ENCODE results near the gene TCN1.
"Not testable (repeated sequence)": the region's sequence is repeated elsewhere in the genome, so short reads cannot be mapped to it uniquely, and the experiment has no call there.

TCN1 gene

DNA sequence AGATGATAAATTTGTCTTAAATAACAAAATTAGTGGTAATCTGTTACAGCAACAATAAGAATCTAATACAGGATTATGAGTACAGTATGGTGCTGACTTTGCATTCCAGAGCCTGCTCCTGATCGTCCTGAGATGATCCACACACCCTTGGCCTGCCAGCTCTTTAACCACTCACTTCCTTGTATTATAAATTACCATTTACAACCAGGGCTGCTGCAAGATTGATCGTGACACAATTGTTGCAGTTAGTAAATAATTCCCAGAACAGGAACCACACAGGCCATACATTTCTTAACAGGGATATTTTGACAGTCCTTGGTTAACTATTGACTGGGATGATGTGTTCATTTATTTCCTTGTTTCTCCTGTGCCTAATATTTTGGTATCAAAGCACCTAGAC is 17.2 kb downstream of the TCN1 start:
- H3K36me3 ChIP-seq (ENCODE audit: control insufficient read depth, low read length) = no peaks in the 10 kb centered on the region
- no peaks in the 10 kb centered on the region for H4K20me1 ChIP-seq (ENCODE audit: control insufficient read depth, insufficient read depth, low read depth, low read length)
- no peak overlapping the region for H3K27ac ChIP-seq (ENCODE audit: low read depth, low read length)
- peaks cover 7% of the 10 kb centered on the region; the same call in 1 of the 2 replicates for H3K27me3 ChIP-seq (ENCODE audit: control insufficient read depth, low read length)
- H3K4me1 ChIP-seq (ENCODE audit: control insufficient read depth, low read length) = no peaks in the 10 kb centered on the region
- no peak overlapping the region for H3K4me2 ChIP-seq (ENCODE audit: low read length)
- H3K9me2 ChIP-seq (replicated peaks; ENCODE audit: control insufficient read depth, low read length) = no peaks in the 10 kb centered on the region
- TF ChIP-seq, protein P1, sequence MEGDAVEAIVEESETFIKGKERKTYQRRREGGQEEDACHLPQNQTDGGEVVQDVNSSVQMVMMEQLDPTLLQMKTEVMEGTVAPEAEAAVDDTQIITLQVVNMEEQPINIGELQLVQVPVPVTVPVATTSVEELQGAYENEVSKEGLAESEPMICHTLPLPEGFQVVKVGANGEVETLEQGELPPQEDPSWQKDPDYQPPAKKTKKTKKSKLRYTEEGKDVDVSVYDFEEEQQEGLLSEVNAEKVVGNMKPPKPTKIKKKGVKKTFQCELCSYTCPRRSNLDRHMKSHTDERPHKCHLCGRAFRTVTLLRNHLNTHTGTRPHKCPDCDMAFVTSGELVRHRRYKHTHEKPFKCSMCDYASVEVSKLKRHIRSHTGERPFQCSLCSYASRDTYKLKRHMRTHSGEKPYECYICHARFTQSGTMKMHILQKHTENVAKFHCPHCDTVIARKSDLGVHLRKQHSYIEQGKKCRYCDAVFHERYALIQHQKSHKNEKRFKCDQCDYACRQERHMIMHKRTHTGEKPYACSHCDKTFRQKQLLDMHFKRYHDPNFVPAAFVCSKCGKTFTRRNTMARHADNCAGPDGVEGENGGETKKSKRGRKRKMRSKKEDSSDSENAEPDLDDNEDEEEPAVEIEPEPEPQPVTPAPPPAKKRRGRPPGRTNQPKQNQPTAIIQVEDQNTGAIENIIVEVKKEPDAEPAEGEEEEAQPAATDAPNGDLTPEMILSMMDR (IDR thresholded peaks at IDR 0.05; ENCODE audit: low read depth, low read length, poor library complexity, severe bottlenecking) = no peak
- no peak for TF ChIP-seq EZH2phosphoT487 (IDR thresholded peaks at IDR 0.05; ENCODE audit: borderline replicate concordance, low read length)
- no peaks in the 10 kb centered on the region for H3K79me2 ChIP-seq (ENCODE audit: control insufficient read depth, low read length)
- no peaks in the 10 kb centered on the region for H3K9me3 ChIP-seq (ENCODE audit: control insufficient read depth, insufficient read depth, low read length)
- no peak overlapping the region for H3K4me3 ChIP-seq (ENCODE audit: low read length)
- no peaks in the 10 kb centered on the region for H3F3A ChIP-seq (ENCODE audit: control insufficient read depth, insufficient read depth)

DNA sequence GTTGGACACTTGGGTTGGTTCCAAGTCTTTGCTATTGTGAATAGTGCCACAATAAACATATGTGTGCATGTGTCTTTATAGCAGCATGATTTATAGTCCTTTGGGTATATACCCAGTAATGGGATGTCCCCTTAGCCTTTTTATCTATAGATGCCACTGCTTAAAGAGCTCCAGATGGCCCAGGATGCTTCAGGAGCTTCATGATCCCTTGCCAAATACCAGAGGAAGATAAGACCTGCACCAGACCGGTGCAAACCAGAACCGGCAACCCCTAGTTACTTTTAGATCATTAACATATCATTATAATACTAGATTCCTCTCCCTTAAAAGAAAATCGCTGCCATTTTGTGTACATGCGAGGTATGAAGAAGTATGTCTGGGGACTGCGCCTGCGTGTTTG is 17.8 kb downstream of the TCN1 start:
- not testable (repeated sequence) for H3K9me2 ChIP-seq (replicated peaks; ENCODE audit: control insufficient read depth, low read length); H3K9me3 ChIP-seq (ENCODE audit: control insufficient read depth, insufficient read depth, low read length); H3K4me3 ChIP-seq (ENCODE audit: low read length); H3K27ac ChIP-seq (ENCODE audit: low read depth, low read length); H3F3A ChIP-seq (ENCODE audit: control insufficient read depth, insufficient read depth); H3K4me1 ChIP-seq (ENCODE audit: control insufficient read depth, low read length); H3K4me2 ChIP-seq (ENCODE audit: low read length); H3K27me3 ChIP-seq (ENCODE audit: control insufficient read depth, low read length); H4K20me1 ChIP-seq (ENCODE audit: control insufficient read depth, insufficient read depth, low read depth, low read length); H3K79me2 ChIP-seq (ENCODE audit: control insufficient read depth, low read length); H3K36me3 ChIP-seq (ENCODE audit: control insufficient read depth, low read length)

DNA sequence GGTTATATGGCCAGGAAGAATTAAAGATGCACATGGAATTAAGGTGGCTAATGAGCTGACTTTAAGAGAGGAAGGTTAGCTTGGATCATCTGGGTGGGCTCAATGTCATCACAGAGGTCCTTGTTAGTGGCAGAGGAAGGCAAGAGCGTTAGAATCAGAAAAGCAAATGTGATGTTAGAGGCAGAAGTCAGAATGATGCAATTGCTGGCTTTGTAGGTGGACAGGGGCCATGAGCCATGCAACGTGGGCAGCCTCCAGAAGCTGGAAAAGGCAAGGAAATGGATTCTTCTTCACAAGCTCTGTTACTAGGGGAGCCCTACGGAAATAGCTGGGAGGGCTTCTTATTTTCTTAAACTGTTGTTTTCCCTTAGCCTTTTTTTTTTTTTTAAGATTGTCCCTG is 18.7 kb downstream of the TCN1 start:
- no peaks in the 10 kb centered on the region for H3K79me2 ChIP-seq (ENCODE audit: control insufficient read depth, low read length)
- H3F3A ChIP-seq (ENCODE audit: control insufficient read depth, insufficient read depth) = no peaks in the 10 kb centered on the region
- H3K4me3 ChIP-seq (ENCODE audit: low read length) = no peak overlapping the region
- H3K27me3 ChIP-seq (ENCODE audit: control insufficient read depth, low read length) = no peaks in the 10 kb centered on the region; the same call in 1 of the 2 replicates
- H3K9me2 ChIP-seq (replicated peaks; ENCODE audit: control insufficient read depth, low read length) = no peaks in the 10 kb centered on the region
- H4K20me1 ChIP-seq (ENCODE audit: control insufficient read depth, insufficient read depth, low read depth, low read length) = no peaks in the 10 kb centered on the region
- H3K9me3 ChIP-seq (ENCODE audit: control insufficient read depth, insufficient read depth, low read length) = no peaks in the 10 kb centered on the region
- H3K27ac ChIP-seq (ENCODE audit: low read depth, low read length) = no peak overlapping the region
- TF ChIP-seq EZH2phosphoT487 (IDR thresholded peaks at IDR 0.05; ENCODE audit: borderline replicate concordance, low read length) = no peak
- TF ChIP-seq, protein P1 (IDR thresholded peaks at IDR 0.05; ENCODE audit: low read depth, low read length, poor library complexity, severe bottlenecking) = no peak
- H3K4me2 ChIP-seq (ENCODE audit: low read length) = no peak overlapping the region
- H3K36me3 ChIP-seq (ENCODE audit: control insufficient read depth, low read length) = no peaks in the 10 kb centered on the region
- no peaks in the 10 kb centered on the region for H3K4me1 ChIP-seq (ENCODE audit: control insufficient read depth, low read length)

DNA sequence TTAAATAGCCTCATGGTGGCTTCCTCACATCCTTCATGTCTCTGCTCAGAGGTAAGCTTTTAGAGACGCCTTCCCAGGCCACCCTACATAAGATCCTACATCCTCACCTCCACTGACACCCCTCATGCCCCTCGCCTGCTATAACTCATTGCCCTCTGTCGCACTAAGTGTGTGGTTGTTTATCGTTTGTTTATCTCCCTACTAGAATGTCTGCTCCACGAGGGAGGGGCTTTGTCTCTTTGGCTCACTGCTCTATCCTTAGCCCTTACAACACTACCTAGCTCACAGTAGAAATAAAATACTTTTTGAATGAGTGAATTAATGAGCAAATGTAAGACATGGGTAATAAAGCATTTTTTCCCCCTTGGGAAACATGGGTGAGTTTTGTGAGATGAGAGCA is 19.7 kb downstream of the TCN1 start:
- no peaks in the 10 kb centered on the region for H3K4me1 ChIP-seq (ENCODE audit: control insufficient read depth, low read length)
- no peak overlapping the region for H3K27ac ChIP-seq (ENCODE audit: low read depth, low read length)
- no peaks in the 10 kb centered on the region for H3K9me3 ChIP-seq (ENCODE audit: control insufficient read depth, insufficient read depth, low read length)
- no peaks in the 10 kb centered on the region for H3F3A ChIP-seq (ENCODE audit: control insufficient read depth, insufficient read depth)
- no peak overlapping the region for H3K4me2 ChIP-seq (ENCODE audit: low read length)
- no peaks in the 10 kb centered on the region for H3K36me3 ChIP-seq (ENCODE audit: control insufficient read depth, low read length)
- H3K4me3 ChIP-seq (ENCODE audit: low read length) = no peak overlapping the region
- H3K79me2 ChIP-seq (ENCODE audit: control insufficient read depth, low read length) = no peaks in the 10 kb centered on the region
- no peak for TF ChIP-seq EZH2phosphoT487 (IDR thresholded peaks at IDR 0.05; ENCODE audit: borderline replicate concordance, low read length)
- TF ChIP-seq, protein P1 (IDR thresholded peaks at IDR 0.05; ENCODE audit: low read depth, low read length, poor library complexity, severe bottlenecking) = no peak
- H4K20me1 ChIP-seq (ENCODE audit: control insufficient read depth, insufficient read depth, low read depth, low read length) = no peaks in the 10 kb centered on the region
- no peaks in the 10 kb centered on the region for H3K9me2 ChIP-seq (replicated peaks; ENCODE audit: control insufficient read depth, low read length)
- H3K27me3 ChIP-seq (ENCODE audit: control insufficient read depth, low read length) = no peaks in the 10 kb centered on the region
